Endodermal cell (in vitro differentiated cells): ENCODE measurements around the gene SLC44A4. TPM values are rescaled to one million over a fixed set of nuclear protein-coding genes. Genes with fewer than 3 reads are reported as not detected.

Experiments used
- DNase-seq: peaks from one replicate; pipeline ENCODE4 v3.0.0-alpha.2; 2017
- H3K27ac ChIP-seq: 2 replicates; pipeline ENCODE4 v1.5.1; 2013; ENCODE audit warnings: mild to moderate bottlenecking, low read depth, low read length, moderate library complexity
- H3K27me3 ChIP-seq: 2 replicates; pipeline ENCODE4 v1.6.1; 2013; ENCODE audit warnings: mild to moderate bottlenecking, low read length, moderate library complexity; ENCODE audit not compliant: insufficient read depth, control insufficient read depth, poor library complexity, severe bottlenecking
- H3K36me3 ChIP-seq: 2 replicates; pipeline ENCODE4 v1.7.0; 2013; ENCODE audit warnings: mild to moderate bottlenecking, low read length, moderate library complexity; ENCODE audit not compliant: control insufficient read depth, insufficient read depth
- H3K4me1 ChIP-seq: one replicate; pipeline ENCODE4 v1.7.0; 2013; ENCODE audit warnings: low read length; ENCODE audit not compliant: control insufficient read depth, insufficient read depth
- H3K4me3 ChIP-seq: 2 replicates; pipeline ENCODE4 v1.5.1; 2013; ENCODE audit warnings: mild to moderate bottlenecking, low read length, moderate library complexity
- H3K9ac ChIP-seq: 2 replicates; pipeline ENCODE4 v1.6.1; 2013; ENCODE audit warnings: mild to moderate bottlenecking, low read length, moderate library complexity; ENCODE audit not compliant: poor library complexity, severe bottlenecking; ENCODE audit errors: extremely low read depth
- H3K9me3 ChIP-seq: 2 replicates; pipeline ENCODE4 v1.6.1; 2013; ENCODE audit warnings: mild to moderate bottlenecking, low read length, moderate library complexity; ENCODE audit not compliant: control insufficient read depth
- H3K27ac Mint-ChIP-seq: 2 replicates; pipeline ENCODE4 v1.8.0; 2020; ENCODE audit warnings: mixed read lengths
- H3K27me3 Mint-ChIP-seq: 2 replicates; pipeline ENCODE4 v1.8.0; 2021; ENCODE audit warnings: mild to moderate bottlenecking, mixed read lengths; ENCODE audit not compliant: insufficient read depth
- H3K36me3 Mint-ChIP-seq: 2 replicates; pipeline ENCODE4 v1.8.0; 2020; ENCODE audit warnings: low read depth, mixed read lengths
- H3K4me1 Mint-ChIP-seq: 2 replicates; pipeline ENCODE4 v1.8.0; 2020; ENCODE audit warnings: mixed read lengths
- H3K4me3 Mint-ChIP-seq: 2 replicates; pipeline ENCODE4 v1.8.0; 2020; ENCODE audit warnings: mild to moderate bottlenecking, moderate library complexity, mixed read lengths
- H3K9me3 Mint-ChIP-seq: 2 replicates; pipeline ENCODE4 v1.8.0; 2020; ENCODE audit warnings: mild to moderate bottlenecking, mixed read lengths
- whole genome bisulfite sequencing, 2 experiments: methylation state at CpG; one replicate each; pipeline versions ENCODE4 v1.1.5 to v1.1.7; 2013; ENCODE audit warnings: missing lambda C conversion rate in 2 of 2, mixed read lengths in 1 of 2; ENCODE audit not compliant: insufficient coverage in 1 of 2, insufficient read length in 1 of 2; 5-methylcytosine and 5-hydroxymethylcytosine counted together
- total RNA-seq, 2 donors: library from RNA; stranded (reverse); fragmentation: NEBNext Ultra II Directional in 1 of 2; extraction: Animal tissue kit (Norgen Biotek cat#: 25700) in 1 of 2; gene quantifications; 2 replicates in 1 of 2; 3 replicates in 1 of 2; pipeline ENCODE4 v1.2.1, GENCODE V29; 2021
- TF ChIP-seq, protein P1 (sequence below): fragments of 200-600 bp; sonication (generic); conservative IDR thresholded peaks from 2 replicates; pipeline ENCODE4 v1.5.0; 2021; ENCODE audit warnings: antibody characterized with exemption, mild to moderate bottlenecking

The SLC44A4 gene
- total RNA-seq, 2 donors from 2014 or later: 1.3 to 3.6 TPM

DNA sequence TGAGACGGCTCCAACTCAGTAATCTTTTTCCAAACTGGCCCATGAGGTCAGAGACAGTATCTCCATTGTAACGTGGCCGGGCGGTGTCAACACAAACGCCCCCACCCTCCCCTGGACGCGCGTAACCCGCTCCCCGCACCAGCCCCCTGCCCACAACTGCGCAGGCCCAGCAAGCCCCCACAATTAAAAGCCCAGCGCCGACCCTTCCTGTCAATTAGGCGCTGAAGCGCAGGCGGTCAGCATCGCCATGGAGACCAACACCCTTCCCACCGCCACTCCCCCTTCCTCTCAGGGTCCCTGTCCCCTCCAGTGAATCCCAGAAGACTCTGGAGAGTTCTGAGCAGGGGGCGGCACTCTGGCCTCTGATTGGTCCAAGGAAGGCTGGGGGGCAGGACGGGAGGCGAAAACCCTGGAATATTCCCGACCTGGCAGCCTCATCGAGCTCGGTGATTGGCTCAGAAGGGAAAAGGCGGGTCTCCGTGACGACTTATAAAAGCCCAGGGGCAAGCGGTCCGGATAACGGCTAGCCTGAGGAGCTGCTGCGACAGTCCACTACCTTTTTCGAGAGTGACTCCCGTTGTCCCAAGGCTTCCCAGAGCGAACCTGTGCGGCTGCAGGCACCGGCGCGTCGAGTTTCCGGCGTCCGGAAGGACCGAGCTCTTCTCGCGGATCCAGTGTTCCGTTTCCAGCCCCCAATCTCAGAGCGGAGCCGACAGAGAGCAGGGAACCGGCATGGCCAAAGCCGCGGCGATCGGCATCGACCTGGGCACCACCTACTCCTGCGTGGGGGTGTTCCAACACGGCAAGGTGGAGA, 63.6 kb downstream of the SLC44A4 start, which contains the start of the genes HSPA1A and HSPA1L:
HSPA1A (plus strand) TSS at position 519 of the 814 bp plus-strand sequence; CDS start at position 733, 214 bp downstream.
HSPA1L (minus strand) TSS at position 259 of the 814 bp plus-strand sequence. CDS start 3,311 bp downstream, outside the sequence.
- peak within 1 kb of the TSS; percentile 84 for H3K4me3 ChIP-seq
- H3K4me3 Mint-ChIP-seq: peak within 1 kb of the TSS; percentile 79
- peaks cover 24% of the 10 kb centered on the region for H3K4me1 Mint-ChIP-seq
- H3K36me3 Mint-ChIP-seq: peaks cover 3% of the 10 kb centered on the region
- H3K9ac ChIP-seq: peak within 1 kb of the TSS; percentile 96
- peak within 1 kb of the TSS; percentile 98 for H3K27ac ChIP-seq
- 0% methylated on average over 15 to 51 of the region's 56 CpGs for WGBS, 2 experiments
- TF ChIP-seq, protein P1, sequence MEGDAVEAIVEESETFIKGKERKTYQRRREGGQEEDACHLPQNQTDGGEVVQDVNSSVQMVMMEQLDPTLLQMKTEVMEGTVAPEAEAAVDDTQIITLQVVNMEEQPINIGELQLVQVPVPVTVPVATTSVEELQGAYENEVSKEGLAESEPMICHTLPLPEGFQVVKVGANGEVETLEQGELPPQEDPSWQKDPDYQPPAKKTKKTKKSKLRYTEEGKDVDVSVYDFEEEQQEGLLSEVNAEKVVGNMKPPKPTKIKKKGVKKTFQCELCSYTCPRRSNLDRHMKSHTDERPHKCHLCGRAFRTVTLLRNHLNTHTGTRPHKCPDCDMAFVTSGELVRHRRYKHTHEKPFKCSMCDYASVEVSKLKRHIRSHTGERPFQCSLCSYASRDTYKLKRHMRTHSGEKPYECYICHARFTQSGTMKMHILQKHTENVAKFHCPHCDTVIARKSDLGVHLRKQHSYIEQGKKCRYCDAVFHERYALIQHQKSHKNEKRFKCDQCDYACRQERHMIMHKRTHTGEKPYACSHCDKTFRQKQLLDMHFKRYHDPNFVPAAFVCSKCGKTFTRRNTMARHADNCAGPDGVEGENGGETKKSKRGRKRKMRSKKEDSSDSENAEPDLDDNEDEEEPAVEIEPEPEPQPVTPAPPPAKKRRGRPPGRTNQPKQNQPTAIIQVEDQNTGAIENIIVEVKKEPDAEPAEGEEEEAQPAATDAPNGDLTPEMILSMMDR: no peak
- peak; percentile 100 for DNase-seq
- H3K27me3 Mint-ChIP-seq: peaks cover 3% of the 10 kb centered on the region
- no peaks in the 10 kb centered on the region for H3K27me3 ChIP-seq
- H3K27ac Mint-ChIP-seq: peak within 1 kb of the TSS; percentile 100
- peaks cover 13% of the 10 kb centered on the region for H3K9me3 Mint-ChIP-seq
- no peaks in the 10 kb centered on the region for H3K9me3 ChIP-seq
- H3K36me3 ChIP-seq: no peaks in the 10 kb centered on the region
- H3K4me1 ChIP-seq: no peaks in the 10 kb centered on the region

DNA sequence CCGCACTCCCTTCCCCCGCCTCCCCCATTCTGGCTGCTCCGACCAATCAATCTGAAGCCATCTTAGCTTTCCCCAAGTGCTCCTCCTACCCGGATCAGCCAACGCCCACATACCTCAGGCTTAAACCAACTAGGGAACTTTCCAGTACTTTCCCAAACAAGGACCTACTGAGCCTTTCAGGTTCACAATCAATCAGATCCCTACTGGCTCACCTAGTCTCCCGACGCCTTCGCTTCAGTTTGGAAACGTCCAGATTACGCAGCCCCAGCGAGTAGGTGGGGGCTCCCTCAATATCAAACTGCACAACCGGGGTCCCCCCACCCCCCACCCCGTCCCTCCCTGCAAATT, 64.1 kb downstream of the SLC44A4 start:
- H3K36me3 Mint-ChIP-seq: peaks cover 3% of the 10 kb centered on the region

DNA sequence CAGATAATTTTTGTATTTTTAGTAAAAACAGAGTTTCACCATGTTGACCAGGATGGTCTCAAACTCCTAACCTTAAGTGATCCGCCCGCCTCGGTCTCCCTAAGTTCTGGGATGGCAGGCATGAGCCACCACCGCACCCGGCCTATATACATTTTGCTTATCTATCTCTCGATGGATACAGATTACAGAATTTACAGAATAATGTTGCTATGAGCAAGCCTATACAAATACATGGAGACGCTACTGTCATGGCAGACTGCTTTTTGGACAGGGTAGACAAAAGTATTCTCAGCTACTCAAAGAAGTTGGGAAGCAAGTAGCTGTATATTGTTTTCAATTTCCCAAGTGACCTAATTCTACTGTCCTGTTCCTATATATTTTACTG, 65.3 kb downstream of the SLC44A4 start:
- WGBS, 2 experiments: 96 to 100% methylated on average over 7 of the region's 7 CpGs
- H3K27ac Mint-ChIP-seq: peak overlapping the region; percentile 91
- Histone ChIP-seq H3K9ac (no peak overlapping the region), H3K9me3 (no peaks in the 10 kb centered on the region), H3K4me3 (peak overlapping the region; percentile 53), H3K27ac (no peak overlapping the region), H3K36me3 (no peaks in the 10 kb centered on the region), H3K4me1 (no peaks in the 10 kb centered on the region), H3K27me3 (no peaks in the 10 kb centered on the region)
- peak overlapping the region; percentile 79 for H3K4me3 Mint-ChIP-seq
- TF ChIP-seq, protein P1: no peak
- H3K9me3 Mint-ChIP-seq: peaks cover 13% of the 10 kb centered on the region
- peaks cover 17% of the 10 kb centered on the region for H3K4me1 Mint-ChIP-seq
- peaks cover 3% of the 10 kb centered on the region for H3K36me3 Mint-ChIP-seq
- peaks cover 3% of the 10 kb centered on the region for H3K27me3 Mint-ChIP-seq
- DNase-seq: no peak

More for the DNA sequence above, 64.1 kb downstream of the SLC44A4 start:
- WGBS, 2 experiments: 0 to 1% methylated on average over 2 to 13 of the region's 13 CpGs
- Mint-ChIP-seq H3K27ac (peak overlapping the region; percentile 100), H3K27me3 (peaks cover 3% of the 10 kb centered on the region), H3K4me1 (peaks cover 20% of the 10 kb centered on the region), H3K4me3 (peak overlapping the region; percentile 79), H3K9me3 (peaks cover 13% of the 10 kb centered on the region)
- peak overlapping the region; percentile 98 for H3K27ac ChIP-seq
- H3K9me3 ChIP-seq: no peaks in the 10 kb centered on the region
- DNase-seq: peak; percentile 98
- H3K36me3 ChIP-seq: no peaks in the 10 kb centered on the region
- peak overlapping the region; percentile 84 for H3K4me3 ChIP-seq
- H3K27me3 ChIP-seq: no peaks in the 10 kb centered on the region
- no peaks in the 10 kb centered on the region for H3K4me1 ChIP-seq
- TF ChIP-seq, protein P1: no peak
- peak overlapping the region; percentile 96 for H3K9ac ChIP-seq

Other genes starting within 250 kb of the SLC44A4 start
- gene BAG6, start 226.3 kb downstream of the SLC44A4 start, total RNA-seq: 100 to 1,000 TPM; 413 to 428 TPM
- gene APOM, start 223.1 kb downstream of the SLC44A4 start, total RNA-seq: 1 to 10 TPM; 1.6 to 3.2 TPM
- 10 to 100 TPM; 14.0 to 14.9 TPM for gene C6orf47, start 218.2 kb downstream of the SLC44A4 start, total RNA-seq
- gene GPANK1, start 214.0 kb downstream of the SLC44A4 start, total RNA-seq: 10 to 100 TPM; 16.1 to 21.3 TPM
- gene CSNK2B, start 212.9 kb downstream of the SLC44A4 start, total RNA-seq: 100 to 1,000 TPM; 155 to 171 TPM
- 10 to 100 TPM; 13.9 to 17.0 TPM for gene LY6G5B, start 209.0 kb downstream of the SLC44A4 start, total RNA-seq
- gene LY6G5C, start 197.9 kb downstream of the SLC44A4 start, total RNA-seq: 1 to 10 TPM in 1 of 2 donors, under 1 TPM in 1; 0.93 to 2.0 TPM
- 10 to 100 TPM; 38.3 to 59.5 TPM for gene ABHD16A, start 175.7 kb downstream of the SLC44A4 start, total RNA-seq
- gene LY6G6F, start 172.1 kb downstream of the SLC44A4 start, total RNA-seq: not detected
- not detected for gene LY6G6D, start 163.6 kb downstream of the SLC44A4 start, total RNA-seq
- under 1 TPM; 0.29 to 0.38 TPM for gene LY6G6C, start 157.3 kb downstream of the SLC44A4 start, total RNA-seq
- gene MPIG6B, start 155.6 kb downstream of the SLC44A4 start, total RNA-seq: not detected
- gene DDAH2, start 149.7 kb downstream of the SLC44A4 start, total RNA-seq: 100 to 1,000 TPM; 150 to 153 TPM
- gene CLIC1, start 142.5 kb downstream of the SLC44A4 start, total RNA-seq: 100 to 1,000 TPM; 289 to 380 TPM
- gene MSH5, start 139.0 kb downstream of the SLC44A4 start, total RNA-seq: 10 to 100 TPM; 35.7 to 57.2 TPM
- 1 to 10 TPM; 7.9 to 8.4 TPM for gene SAPCD1, start 116.3 kb downstream of the SLC44A4 start, total RNA-seq
- gene VWA7, start 101.7 kb downstream of the SLC44A4 start, total RNA-seq: under 1 TPM; 0.64 to 0.95 TPM
- 10 to 100 TPM; 81.4 to 83.1 TPM for gene VARS1, start 83.2 kb downstream of the SLC44A4 start, total RNA-seq
- 100 to 1,000 TPM; 106 to 119 TPM for gene LSM2, start 72.0 kb downstream of the SLC44A4 start, total RNA-seq
- 1 to 10 TPM; 1.2 to 1.5 TPM for gene HSPA1L, start 63.7 kb downstream of the SLC44A4 start, total RNA-seq
- 10 to 100 TPM; 53.1 to 62.6 TPM for gene HSPA1A, start 63.5 kb downstream of the SLC44A4 start, total RNA-seq
- gene HSPA1B, start 51.3 kb downstream of the SLC44A4 start, total RNA-seq: 10 to 100 TPM; 61.8 to 83.9 TPM
- gene NEU1, start 16.2 kb downstream of the SLC44A4 start, total RNA-seq: 10 to 100 TPM; 42.4 to 50.7 TPM
- gene EHMT2, start 18.7 kb upstream of the SLC44A4 start, total RNA-seq: 100 to 1,000 TPM; 113 to 121 TPM
- 10 to 100 TPM; 25.4 to 29.9 TPM for gene ZBTB12, start 23.1 kb upstream of the SLC44A4 start, total RNA-seq
- 1 to 10 TPM in 1 of 2 donors, under 1 TPM in 1; 0.29 to 1.0 TPM for gene C2, start 48.7 kb upstream of the SLC44A4 start, total RNA-seq
- gene CFB, start 67.1 kb upstream of the SLC44A4 start, total RNA-seq: under 1 TPM; 0.51 to 0.66 TPM
- gene NELFE, start 80.0 kb upstream of the SLC44A4 start, total RNA-seq: 100 to 1,000 TPM in 1 of 2 donors, 10 to 100 TPM in 1; 90.3 to 132 TPM
- 100 to 1,000 TPM in 1 of 2 donors, 10 to 100 TPM in 1; 95.8 to 103 TPM for gene SKIC2, start 80.2 kb upstream of the SLC44A4 start, total RNA-seq
- 10 to 100 TPM; 19.2 to 22.3 TPM for gene DXO, start 93.1 kb upstream of the SLC44A4 start, total RNA-seq
- 1 to 10 TPM; 4.5 to 6.2 TPM for gene C4A, start 103.1 kb upstream of the SLC44A4 start, total RNA-seq
- gene C4B, start 135.8 kb upstream of the SLC44A4 start, total RNA-seq: 1 to 10 TPM; 3.7 to 5.5 TPM
- gene CYP21A2, start 159.4 kb upstream of the SLC44A4 start, total RNA-seq: under 1 TPM in 1 of 2 donors, not detected in 1; 0.35 TPM
- 1 to 10 TPM; 4.0 to 9.3 TPM for gene TNXB, start 230.3 kb upstream of the SLC44A4 start, total RNA-seq
- 10 to 100 TPM; 54.5 to 60.3 TPM for gene ATF6B, start 249.2 kb upstream of the SLC44A4 start, total RNA-seq